RPMI8226 (cell line): ENCODE data around the gene DMGDH.
A peak's percentile ranks its signal among the peaks of the same experiment; 100 is the strongest.

Experiments
- DNase-seq: peaks from one replicate; pipeline ENCODE4 v3.0.0-alpha.2; 2015

Gene DMGDH

DNA sequence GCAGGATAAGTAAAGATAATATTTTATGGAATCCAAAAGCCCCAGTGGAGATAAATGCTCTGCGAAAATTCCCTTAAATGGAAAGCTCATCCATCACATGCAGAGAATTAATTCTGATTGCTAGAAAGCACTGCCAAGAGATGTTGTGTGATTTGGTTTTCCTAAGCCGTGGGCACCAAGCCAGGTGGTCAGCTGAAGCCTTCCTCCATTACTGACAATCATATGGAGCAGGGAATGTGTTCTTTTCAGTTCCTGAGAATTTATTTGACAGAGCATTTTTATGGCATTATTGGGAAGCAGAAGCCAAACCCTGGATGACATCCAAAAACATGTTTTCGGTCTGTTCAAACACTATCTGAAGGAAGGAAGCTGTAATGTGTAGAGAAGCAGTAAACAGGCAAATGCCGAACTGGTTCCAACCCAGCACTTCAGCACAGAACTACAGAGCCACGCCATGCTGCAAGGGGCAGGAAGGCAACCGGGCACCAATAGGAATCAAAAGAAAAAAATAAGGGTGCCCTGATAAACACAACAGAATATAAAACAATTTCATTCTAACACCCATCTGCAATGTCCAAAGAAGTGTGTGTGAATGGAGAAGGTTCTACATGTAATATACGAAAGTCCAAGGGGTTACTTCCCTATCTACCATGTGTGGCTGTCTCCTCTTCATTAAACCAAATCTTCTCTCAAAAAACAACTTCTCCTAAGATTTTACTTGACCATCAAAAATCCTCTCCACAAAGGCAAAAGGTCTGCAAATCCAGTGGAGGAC lies 96.6 kb downstream of the DMGDH start:
- DNase-seq, result no peak

DNA sequence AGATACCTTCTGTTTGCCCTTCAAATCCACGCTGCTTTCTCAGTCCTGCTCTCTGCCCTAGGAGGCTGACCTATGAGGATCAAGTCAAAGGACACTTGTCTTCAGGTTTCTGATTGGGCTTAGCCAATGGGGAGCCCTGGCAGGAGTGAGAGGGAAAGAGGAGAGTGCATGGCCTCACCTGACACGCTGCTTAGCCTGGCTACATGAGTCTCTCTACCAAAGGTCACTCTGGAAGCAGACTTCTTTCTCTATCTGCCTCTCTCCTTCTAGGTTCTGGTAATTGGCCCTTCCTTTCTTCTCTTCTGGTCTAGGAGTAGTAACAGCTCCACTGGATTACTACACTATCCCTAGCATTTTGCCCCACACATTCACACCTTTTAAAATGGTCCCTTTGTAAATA lies 97.5 kb downstream of the DMGDH start:
- DNase-seq, result no peak

DNA sequence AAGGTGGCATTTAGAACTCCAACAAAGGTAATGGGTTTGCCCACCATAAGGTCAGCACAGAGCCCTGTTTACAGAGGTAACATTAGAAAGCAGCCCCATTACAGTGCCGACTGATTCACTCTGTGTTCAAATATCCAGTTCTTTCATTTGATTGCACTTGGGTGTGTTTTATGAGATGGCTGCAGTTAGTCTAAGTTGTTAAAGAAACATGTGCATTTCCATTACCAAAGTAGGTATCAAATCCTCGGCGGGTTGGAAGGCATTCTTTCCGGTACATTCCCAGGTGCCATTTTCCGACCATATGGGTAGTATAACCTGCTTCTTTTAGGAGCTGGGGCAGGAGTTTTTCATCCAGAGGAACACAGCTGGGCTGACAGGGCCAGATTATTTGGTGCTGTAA lies 100.7 kb downstream of the DMGDH start:
- no peak for DNase-seq

DNA sequence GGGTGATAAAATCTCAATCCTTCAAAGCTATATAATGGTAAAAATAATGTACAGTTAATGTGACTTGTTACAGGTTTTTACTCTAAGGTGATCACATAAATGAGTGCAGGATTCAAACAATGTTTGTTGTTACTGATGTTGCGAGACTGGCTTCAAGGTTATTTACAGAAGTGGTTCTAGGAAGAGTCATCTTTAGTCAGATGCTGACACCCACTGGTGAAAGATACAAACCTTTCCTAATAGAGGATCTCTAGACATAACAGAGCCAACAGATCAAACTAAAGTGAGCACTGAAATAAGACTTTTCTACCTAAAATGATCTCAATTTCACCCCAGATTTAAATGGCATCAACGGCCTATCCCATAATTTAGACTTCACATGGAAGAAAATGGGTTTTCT lies 104.6 kb downstream of the DMGDH start:
- DNase-seq, result peak; percentile 64

DNA sequence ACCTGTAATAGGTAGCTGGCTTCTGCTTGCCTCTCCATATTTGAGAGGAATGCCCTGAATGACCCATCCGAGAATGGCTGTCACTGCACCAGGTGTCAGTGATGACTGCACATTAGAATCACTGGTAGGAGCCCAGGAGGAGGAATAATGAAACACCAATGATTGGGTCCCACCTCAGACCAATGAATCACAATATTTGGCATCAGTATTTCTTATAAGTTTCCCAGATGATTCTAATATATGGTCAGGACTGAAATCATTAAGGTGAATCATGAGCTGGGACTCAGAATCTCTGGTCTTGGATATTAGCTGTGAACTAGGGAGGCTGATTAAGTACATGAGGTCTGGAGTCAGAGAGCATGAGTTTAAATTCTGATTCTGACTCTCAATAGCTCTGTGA lies 107.7 kb downstream of the DMGDH start:
- no peak for DNase-seq

DNA sequence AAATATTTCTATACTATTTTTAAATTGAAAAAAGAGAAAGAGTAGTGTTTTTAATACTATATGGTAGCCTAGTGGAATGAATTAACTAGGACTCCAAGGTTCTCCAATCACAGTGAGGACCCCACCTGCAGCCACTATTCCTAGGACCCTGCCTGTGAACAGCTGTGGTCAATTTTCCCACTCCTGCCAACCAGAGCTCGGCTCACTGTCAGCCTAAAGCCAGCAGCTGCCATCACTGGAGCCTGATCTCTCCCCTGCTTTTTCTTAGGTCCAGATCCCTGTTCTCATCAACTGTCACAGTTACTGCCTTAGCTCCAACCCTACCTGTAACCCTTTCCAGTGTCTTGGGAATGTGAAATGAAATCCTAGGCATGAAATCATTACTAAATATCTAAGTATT lies 109.7 kb downstream of the DMGDH start:
- DNase-seq, result no peak

DNA sequence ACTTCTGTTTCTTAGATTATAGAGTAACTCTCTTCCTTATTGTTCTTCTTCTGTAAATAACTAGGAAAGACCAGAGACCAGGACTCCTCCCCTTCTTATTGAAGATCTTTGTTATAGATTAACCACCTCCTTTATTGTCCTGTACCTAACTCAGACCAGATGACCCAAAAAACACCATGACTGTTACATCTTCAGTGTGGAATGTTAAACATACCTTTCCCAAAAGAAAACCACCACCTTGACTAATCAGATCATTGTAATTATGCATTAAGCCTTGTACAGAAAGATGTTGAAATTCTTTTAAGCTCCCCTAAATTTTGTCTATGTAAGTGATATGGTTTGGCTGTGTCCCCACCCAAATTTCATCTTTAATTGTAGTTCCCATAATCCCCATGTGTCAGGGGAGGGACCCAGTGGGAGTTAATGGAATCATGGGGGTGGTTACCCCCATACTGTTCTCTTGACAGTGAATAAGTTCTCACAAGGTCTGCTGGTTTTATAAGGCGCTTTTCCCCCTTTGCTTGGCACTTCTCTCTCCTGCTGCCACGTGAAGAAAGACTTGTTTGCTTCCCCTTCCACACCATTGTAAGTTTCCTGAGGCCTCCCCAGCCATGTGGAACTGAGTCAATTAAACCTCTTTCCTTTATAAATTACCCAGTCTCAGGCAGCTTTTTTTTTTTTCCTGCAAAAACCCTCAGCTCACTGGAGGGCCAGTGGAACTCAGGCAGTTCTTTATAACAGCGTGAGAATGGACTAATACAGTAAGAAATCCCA lies 110.6 kb downstream of the DMGDH start:
- no peak for DNase-seq

DNA sequence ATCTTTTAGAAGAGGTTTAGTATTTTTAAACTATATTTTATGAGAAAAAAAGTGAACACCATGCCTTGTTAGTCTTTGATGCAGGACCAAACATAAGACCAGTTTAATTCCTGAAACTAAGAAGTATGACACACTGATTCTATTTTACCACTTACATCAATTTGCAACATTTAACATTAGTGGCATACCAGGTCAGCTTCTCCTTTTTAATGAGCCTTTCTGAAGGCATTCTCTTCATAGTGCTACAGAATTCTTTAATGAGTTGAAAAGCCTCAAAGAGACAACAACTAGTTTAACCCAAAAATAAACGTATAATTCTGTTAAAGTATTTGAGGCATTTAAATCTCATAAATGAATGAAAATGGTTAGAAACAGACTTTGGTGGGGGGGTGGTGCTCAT lies 112.6 kb downstream of the DMGDH start:
- no peak for DNase-seq

DNA sequence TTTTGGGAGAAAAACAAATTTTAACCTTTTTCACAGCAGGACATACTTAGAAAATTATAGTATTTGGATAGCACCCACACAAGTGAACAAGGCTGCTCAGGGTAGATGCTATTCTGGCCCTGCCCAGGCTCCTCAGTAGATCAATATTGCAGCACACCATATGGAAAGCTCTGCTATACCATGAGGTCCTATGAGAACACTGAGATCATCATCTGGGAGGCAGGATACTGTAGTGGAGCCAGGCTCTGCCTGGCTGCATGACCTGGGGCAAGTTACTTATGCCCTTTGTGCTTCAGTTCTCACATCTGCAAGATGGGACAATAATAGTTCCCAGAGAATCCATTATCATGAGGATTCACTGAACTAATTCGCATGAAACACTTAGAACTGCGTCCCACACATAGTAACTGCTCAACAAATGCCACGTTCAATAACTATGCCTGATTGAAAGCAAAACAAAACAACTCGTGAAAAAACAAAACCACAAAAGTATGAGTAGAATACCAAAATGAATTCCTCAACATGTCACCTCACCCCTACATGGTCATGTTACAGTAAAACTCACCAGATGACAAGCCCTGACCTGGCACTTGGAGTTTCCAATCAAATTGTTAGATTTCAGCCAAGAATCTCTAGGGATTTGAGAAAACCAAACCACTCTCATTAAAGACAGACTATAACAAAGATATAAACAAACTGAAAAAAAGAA lies 116.2 kb downstream of the DMGDH start:
- no peak for DNase-seq
